ENCODE data around the gene KIRREL1. TPM values are rescaled to one million over a fixed set of nuclear protein-coding genes. Genes with fewer than 3 reads are reported as not detected.

The KIRREL1 gene
- 22.2 and 27.8 TPM in 2 replicates for total RNA-seq (2014; rRNA removed; shearing (Covaris generic))
- polyA plus RNA-seq (2015; cell fraction: cytosol; rRNA removed) = 38.6 and 45.6 TPM in 2 replicates
- 35.7 and 49.7 TPM in 2 replicates for polyA plus RNA-seq (2015; cell fraction: nucleus; rRNA removed)

DNA sequence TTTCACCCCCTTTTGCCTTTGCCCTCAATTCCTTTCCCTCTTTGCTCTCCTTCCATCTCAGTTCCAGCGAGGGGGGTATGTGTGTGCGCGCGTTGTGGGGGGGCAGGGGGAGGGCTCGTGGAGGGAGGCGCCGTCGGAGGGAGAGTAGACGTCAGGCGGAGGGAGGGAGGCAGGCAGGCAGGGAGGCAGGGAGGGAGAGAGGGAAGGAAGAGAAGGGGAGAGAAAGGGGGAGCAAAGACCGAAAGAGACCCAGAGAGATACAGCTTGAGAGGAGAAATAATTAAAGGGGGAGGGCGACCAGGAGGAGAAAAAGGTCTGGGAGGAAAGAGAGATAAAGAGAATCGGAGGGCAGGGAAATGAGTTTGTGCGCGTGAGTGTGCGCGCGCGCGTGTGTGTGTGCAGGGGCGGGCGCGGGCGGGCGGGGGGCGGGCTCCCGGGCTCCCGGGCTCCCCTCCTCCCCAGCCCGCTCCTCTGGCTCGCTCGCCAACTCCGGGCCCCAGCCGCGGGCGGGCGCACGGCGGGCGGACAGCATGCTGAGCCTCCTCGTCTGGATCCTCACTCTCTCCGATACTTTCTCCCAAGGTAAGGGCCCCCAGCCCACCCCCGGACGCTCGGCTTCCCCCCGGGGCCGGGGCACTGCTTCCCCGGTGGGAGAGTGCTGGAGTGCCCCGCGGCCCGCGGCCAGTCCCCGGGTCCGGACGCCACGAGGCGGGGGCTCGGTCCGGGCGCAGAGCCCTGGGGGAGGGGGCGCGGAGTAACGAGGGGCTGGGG lies at the start of gene KIRREL1:
Gene KIRREL1 (plus strand): TSS at position 499 of the 771 bp plus-strand sequence. CDS start 32 bp downstream, at position 531.
- in situ Hi-C loops (cut with HindIII; ENCODE audit: low pct_unique_long_range_greater_than_20kb, low sequenced_read_pairs) = no loop called here
- DNase-seq (ENCODE audit: low read depth, low spot score) = peak; percentile 64

DNA sequence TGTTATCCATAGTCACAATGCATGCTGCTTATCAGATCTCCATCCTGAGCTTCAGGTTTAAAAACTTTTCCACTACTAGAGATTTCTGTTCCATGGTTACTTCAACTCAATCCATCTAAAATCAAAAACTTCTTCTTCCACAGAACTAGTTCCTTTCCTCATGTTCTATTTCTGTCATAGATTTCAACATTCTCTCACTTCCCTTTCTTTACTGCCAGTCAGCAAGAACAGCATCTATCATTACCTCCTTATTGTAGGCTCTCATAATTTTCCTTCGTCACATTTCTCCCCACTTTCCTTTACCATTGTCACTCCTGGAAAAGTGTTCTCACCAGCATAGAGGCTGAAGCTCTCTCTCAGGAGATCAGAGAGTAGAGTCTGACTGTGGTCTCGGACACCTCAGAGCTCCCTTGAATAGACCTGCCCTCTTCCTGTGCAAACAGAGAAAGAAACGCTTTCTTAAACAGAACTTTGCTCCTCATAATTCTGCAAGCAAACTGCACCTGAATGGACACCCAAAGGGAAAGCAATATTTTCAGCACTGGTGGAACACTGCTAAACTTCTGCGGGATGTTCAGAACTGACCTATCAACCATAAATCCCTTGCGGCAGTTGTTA lies 48.7 kb upstream of the KIRREL1 start:
- DNase-seq (ENCODE audit: low read depth, low spot score) = no peak
- in situ Hi-C loops (cut with HindIII; ENCODE audit: low pct_unique_long_range_greater_than_20kb, low sequenced_read_pairs) = no loop called here

DNA sequence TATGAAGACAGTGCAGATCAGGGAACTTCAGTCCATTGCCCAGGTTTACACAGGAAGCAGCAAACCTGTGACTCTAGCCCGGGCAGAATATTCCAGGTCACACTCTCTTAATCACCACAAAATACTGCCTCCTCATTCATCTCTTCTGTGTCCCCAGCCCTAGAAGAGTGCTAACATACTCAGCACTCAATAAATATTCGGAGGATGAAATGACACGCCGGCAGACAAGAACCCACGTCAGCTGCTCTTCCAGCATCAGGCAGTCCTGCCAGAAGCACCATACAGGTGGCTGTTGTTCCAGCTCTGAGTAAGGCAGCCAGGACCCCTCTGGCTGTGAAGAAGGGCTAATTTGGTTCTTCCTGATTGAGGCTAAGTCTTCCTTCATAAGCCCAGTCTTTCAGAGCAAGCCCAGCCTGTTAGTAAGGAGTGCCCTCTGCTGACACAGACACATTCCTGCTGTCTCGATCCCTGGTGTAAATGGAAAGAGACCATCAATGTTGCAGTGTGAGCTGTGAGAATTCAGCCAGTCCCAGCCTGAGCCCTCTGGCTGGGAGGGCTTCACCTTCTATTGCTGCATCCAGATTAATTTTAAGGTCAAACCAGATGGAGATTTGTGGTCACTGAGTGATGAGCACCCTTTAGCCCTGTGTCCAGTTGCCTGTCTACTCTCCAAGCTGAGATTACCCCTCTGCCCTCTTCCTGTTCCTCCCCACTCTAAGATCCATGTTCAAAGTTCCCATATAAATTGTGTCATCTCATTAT lies 45.0 kb upstream of the KIRREL1 start:
- peak; percentile 76 for DNase-seq (ENCODE audit: low read depth, low spot score)
- in situ Hi-C loops (cut with HindIII; ENCODE audit: low pct_unique_long_range_greater_than_20kb, low sequenced_read_pairs) = no loop called here

DNA sequence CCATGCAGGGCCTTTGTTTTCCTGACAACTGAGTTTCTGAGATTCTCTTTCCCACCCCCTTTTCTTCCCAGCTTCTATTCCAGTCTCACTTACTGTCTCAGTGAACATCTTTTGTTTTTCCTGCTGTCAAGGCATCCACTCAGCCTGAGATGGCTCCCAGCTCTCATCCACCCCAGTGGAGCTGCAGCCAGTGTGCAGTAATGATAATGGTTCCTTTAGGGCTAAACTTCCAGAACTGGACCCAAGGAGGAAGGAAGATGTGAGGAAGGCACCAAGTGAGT lies 44.4 kb upstream of the KIRREL1 start:
- in situ Hi-C loops (cut with HindIII; ENCODE audit: low pct_unique_long_range_greater_than_20kb, low sequenced_read_pairs) = no loop called here
- DNase-seq (ENCODE audit: low read depth, low spot score) = no peak

DNA sequence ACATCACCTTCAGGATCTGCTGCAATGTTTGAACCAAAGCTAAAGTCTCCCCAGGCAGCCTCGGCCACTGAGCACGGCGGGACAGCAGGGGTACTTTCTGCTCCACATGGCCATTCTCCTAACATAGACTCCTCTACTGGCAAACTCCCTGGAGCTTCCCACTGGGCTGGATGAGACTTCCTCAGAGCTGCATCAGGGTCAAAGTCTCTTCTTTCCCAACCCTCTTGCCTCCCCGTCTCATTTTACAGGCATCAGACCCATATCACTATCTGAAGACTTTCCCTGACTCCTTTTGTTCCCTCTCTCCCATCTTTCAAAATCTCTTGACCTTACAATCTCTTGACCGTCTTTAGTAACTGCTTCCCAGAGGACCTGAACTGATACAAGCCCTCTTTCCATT lies 42.2 kb upstream of the KIRREL1 start:
- DNase-seq (ENCODE audit: low read depth, low spot score) = no peak
- in situ Hi-C loops (cut with HindIII; ENCODE audit: low pct_unique_long_range_greater_than_20kb, low sequenced_read_pairs) = no loop called here

DNA sequence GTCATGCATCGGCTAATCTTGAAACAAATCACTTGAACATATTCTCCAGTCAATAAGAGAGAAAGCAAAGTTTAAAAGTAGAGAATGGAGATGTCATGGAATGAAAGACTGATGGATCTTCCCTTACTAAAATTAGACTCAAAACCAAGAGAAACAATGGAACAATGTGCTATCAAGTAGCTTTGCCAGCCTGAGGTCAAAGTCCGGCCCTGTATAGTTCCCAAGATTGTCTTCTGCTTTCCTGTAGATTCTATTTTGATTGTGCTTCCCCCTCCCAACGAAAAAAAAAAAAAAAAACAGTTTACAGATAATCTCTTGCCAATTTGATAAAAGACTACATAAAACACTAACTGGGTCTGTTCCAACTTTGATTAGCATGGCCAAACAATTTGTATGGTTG lies 40.8 kb upstream of the KIRREL1 start:
- in situ Hi-C loops (cut with HindIII; ENCODE audit: low pct_unique_long_range_greater_than_20kb, low sequenced_read_pairs) = no loop called here
- DNase-seq (ENCODE audit: low read depth, low spot score) = no peak

DNA sequence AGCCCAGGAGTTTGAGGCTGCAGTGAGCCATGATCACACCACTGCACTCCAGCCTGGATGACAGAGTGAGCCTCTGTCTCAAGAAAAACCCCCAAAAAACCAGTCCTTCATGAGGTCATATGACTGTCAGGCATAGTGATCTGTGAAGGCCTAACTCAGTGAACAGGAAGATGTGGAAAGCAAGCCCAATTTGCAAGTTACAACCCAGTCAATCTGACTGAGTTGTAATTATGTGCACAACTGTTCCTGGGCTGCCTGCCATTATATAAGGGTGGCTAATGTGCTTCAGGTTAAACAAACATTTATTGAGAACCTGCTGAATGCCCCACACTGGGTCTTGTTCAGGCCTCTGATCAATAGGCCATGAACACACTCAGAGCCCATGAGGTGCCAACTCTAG lies 38.2 kb upstream of the KIRREL1 start:
- in situ Hi-C loops (cut with HindIII; ENCODE audit: low pct_unique_long_range_greater_than_20kb, low sequenced_read_pairs) = no loop called here

DNA sequence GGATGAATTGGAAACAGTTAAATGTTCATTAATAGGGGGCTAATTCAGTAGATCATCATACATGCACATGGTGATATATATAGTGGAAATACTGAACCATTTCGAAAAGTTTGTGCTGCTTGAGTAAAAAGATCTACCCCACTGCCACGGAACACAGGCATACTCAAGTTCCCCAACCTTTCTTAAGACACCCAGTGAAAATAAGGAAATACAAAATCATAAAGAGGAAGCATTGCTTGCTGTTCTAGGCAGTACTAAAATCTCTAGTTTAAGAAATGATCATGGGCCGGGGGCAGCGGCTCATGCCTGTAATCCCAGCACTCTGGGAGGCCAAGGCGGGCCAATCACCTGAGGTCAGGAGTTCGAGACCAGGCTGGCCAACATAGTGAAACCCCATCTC lies 37.6 kb upstream of the KIRREL1 start:
- no peak for DNase-seq (ENCODE audit: low read depth, low spot score)
- in situ Hi-C loops (cut with HindIII; ENCODE audit: low pct_unique_long_range_greater_than_20kb, low sequenced_read_pairs) = no loop called here

More for the DNA sequence above, 38.2 kb upstream of the KIRREL1 start:
- DNase-seq (ENCODE audit: low read depth, low spot score) = no peak

DNA sequence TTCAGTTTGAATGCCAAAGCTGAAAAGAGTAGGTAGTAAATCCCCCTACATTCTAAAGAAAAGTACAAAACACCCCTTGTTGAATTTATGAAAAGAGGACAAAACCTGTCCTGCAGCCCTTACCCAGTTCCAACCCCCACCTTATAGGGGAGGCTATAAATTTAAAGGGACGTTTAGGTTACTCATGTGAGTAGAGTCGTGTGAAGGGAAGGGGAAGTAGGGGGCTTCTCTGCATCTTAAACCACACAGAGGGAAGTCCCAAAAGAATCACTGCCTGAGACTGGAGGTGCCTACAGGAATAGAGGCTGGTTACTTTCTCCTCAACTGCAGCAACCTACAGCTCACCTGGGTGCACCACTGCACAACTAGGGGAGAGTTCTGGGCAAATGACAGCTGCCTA lies 36.7 kb upstream of the KIRREL1 start:
- DNase-seq (ENCODE audit: low read depth, low spot score) = no peak
- in situ Hi-C loops (cut with HindIII; ENCODE audit: low pct_unique_long_range_greater_than_20kb, low sequenced_read_pairs) = no loop called here

DNA sequence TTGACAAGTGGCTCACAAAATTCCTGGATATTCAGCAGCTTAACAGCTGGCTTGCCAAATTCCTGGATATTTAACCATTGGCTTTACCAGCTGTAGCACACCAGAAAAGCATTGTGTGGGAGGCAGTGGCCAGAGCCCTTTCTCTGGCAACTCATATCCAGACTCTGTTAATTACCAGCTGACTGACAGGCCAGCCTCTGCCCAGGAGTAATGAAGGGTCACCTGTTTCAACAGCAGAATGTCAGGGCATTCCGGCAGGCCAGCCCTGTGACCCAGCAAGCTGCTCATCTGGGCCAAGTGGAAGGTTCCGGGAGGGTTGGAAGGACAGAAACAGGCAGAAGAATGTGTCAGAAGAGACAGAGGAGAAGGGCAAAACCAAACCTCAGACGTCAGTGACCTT lies 35.2 kb upstream of the KIRREL1 start:
- in situ Hi-C loops (cut with HindIII; ENCODE audit: low pct_unique_long_range_greater_than_20kb, low sequenced_read_pairs) = no loop called here
- DNase-seq (ENCODE audit: low read depth, low spot score) = no peak

DNA sequence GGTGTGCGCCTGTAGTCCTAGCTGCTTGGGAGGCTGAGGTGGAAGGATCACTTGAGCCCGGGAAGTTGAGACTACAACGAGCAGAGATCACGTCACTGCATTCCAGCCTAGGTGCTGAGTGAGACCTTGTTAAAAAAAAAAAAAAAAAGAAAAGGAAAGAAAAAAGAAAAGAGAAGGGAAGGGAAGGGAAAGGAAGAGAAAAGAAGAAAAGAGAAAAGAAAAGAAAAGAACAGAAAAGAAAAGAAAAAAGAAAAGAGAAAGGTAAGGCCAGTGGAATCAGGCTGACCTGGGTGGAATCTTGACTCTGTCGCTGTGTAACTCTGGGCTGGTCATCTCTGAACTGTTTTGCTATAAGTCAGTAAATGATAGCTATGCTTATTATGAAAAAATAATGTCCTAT lies 33.7 kb upstream of the KIRREL1 start:
- in situ Hi-C loops (cut with HindIII; ENCODE audit: low pct_unique_long_range_greater_than_20kb, low sequenced_read_pairs) = no loop called here
- no peak for DNase-seq (ENCODE audit: low read depth, low spot score)

DNA sequence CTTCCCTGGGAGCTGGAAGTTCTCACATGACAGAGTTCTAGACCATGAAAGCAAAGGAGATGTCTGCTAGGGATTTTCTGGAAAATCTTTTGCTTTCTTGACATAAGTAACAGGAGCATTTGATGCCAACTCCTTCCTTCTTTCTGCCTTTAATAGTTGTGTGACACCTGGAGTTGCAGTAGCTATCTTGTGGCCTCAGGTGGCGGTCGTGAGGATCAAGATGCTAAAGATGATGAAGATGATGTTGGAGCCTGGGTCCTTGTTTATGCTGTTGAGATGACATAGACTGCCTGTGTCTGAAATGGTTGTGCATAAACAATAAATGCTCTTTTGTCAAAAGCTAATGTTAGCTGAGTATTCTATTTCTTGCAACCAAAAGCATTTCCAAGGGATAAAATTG lies 32.7 kb upstream of the KIRREL1 start:
- DNase-seq (ENCODE audit: low read depth, low spot score) = no peak
- in situ Hi-C loops (cut with HindIII; ENCODE audit: low pct_unique_long_range_greater_than_20kb, low sequenced_read_pairs) = no loop called here

DNA sequence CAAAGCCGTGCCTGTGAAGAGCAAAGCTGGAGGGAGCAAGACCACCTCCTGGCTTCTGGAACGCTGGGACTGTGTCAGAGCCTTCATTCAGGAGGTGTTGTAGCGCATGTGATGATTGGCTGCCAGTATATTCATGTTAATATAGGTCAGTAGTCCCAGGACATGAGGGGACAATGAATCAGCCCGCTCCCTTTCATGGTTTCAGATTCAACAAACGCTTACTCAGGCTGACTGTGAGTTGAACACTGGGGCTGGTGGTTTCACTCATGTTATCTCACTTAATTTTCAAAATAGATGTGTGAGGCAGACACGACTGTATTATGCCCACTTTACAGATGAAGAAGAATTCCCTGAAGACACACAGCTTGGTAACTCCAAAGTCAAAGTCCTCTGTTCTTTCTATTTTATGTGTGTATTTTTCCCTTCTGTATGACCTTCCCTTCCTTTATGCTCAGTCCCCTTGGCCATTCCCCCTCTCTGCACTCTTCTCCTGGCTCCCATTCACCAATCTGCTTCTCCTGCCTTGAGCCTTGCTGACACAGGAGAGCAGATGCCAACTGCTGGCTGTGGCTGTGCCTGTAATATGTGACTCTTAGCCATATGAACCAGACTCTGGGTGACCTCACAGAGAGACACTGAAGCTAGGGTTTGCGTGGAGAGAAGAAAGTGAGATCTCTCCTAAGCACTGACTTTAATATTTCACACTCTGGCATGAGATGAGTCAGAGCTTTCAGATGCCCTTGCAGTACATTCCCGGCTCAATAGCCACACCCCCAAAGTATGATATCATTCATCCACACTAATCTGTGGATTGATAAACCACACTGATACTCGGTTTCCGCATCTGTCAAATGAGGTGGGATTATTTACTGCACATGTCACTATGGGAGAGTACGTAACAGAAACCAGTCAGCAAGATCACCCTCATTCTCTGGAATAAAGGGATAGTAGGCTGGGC lies 31.4 kb upstream of the KIRREL1 start:
- DNase-seq (ENCODE audit: low read depth, low spot score) = no peak
- in situ Hi-C loops (cut with HindIII; ENCODE audit: low pct_unique_long_range_greater_than_20kb, low sequenced_read_pairs) = no loop called here

DNA sequence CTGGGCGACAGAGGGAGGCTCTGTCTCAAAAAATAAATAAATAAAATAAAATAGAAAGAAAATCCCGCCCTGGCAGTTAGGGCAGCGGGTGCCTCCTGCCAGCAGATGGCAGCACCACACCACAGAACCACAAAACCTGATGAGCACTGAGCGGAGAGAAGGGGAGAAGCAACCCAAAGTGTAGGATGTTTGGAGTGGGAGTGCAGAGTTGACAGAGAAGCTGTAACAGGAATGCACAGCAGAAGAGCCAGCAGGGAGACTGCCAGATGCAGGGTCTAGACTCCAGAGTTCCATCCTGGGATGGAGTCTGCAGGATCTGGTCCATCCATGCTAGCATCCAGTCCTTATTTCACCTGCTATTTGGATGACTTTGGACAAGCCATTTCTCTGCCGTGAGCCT lies 29.7 kb upstream of the KIRREL1 start:
- in situ Hi-C loops (cut with HindIII; ENCODE audit: low pct_unique_long_range_greater_than_20kb, low sequenced_read_pairs) = no loop called here
- peak; percentile 82 for DNase-seq (ENCODE audit: low read depth, low spot score)

DNA sequence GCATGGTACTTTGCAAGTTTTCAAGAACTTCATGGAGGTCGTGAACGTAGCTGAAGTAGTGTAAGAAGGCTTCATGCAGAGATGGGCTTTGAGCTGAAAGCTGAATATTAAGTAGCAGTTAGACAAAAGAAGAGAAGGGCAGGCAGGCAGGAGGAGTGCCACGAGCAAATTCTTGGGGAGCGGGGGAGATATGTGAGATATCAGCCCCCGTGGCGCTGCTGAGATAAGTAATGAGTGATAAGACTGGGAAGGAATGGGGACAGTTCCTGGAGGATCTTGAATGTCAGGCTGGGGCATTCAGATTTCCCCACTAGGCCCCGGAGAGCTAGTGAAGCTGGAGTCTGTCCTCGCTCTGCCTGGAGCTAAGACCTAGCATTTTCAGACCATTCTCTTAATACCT lies 27.9 kb upstream of the KIRREL1 start:
- DNase-seq (ENCODE audit: low read depth, low spot score) = no peak
- in situ Hi-C loops (cut with HindIII; ENCODE audit: low pct_unique_long_range_greater_than_20kb, low sequenced_read_pairs) = no loop called here

DNA sequence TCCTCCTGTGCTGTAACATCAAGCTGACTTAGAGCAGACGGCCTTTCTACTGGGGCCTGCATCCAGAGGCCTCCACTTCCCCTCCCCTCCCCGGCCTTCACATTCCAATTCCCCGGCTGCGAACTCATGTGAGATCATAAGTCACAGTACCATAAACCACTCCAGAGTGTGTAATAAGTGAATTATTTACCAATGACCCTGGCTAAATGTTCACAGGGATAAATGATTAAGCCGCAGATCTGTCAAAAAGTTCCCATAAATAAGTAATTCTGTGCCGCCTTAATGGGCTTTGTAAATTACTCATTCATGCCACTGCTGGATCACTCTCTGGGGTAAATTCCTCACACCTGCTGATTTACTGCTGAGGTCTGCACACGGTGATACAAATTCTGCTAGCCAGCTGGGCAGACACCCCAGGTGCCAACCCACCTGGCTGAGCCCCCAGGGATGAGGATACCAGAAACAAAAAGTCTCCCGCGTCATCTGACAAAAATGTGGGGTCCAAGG lies 27.4 kb upstream of the KIRREL1 start:
- in situ Hi-C loops (cut with HindIII; ENCODE audit: low pct_unique_long_range_greater_than_20kb, low sequenced_read_pairs) = no loop called here

DNA sequence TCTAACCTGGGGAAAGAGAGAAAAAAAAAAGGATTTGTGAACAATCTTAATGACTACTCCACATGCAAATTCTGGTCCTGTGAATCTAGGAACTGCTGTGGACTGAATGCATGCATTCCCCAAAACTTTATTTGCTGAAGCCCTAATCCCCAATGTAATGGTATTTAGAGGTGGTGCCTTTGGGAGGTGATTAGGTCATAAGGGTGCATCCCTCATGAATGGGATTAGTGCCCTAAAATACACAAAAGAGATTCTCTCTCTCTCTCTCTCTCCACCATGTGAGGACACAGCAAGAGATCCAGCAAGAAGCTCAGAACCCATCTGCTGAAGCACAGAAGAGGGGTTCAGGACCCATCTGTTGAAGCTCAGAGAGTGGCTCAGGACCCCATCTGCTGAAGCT lies 26.2 kb upstream of the KIRREL1 start:
- in situ Hi-C loops (cut with HindIII; ENCODE audit: low pct_unique_long_range_greater_than_20kb, low sequenced_read_pairs) = no loop called here
- DNase-seq (ENCODE audit: low read depth, low spot score) = no peak

More for the DNA sequence above, 27.4 kb upstream of the KIRREL1 start:
- DNase-seq (ENCODE audit: low read depth, low spot score) = no peak

Data from SK-MEL-5 (cell line).